Measurements from ENCODE around the gene TSHZ3.

DNA sequence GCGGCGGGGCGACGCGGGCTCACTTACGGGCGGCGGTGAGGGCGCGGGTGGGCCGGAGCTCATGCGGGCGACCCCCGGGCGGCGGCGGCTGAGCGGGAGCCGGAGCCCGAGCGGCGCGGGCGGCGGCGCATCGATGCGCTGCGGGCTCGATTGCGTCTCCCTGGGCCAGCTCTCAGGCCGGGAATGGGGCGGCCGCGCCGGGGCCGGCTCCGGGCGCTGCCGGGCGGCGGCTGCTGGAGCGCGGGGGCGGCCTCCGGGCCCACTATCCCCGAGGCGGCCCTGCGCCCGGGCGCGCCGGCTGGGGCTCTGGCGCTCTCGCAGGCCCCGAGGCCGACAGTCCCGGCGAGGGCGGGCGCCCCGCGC is 1.4 kb upstream of the TSHZ3 start:
- TF ChIP-seq POLR2A (IDR thresholded peaks at IDR 0.05), result peak in 1 of 2 donors; percentile 66
- TF ChIP-seq, protein P1, sequence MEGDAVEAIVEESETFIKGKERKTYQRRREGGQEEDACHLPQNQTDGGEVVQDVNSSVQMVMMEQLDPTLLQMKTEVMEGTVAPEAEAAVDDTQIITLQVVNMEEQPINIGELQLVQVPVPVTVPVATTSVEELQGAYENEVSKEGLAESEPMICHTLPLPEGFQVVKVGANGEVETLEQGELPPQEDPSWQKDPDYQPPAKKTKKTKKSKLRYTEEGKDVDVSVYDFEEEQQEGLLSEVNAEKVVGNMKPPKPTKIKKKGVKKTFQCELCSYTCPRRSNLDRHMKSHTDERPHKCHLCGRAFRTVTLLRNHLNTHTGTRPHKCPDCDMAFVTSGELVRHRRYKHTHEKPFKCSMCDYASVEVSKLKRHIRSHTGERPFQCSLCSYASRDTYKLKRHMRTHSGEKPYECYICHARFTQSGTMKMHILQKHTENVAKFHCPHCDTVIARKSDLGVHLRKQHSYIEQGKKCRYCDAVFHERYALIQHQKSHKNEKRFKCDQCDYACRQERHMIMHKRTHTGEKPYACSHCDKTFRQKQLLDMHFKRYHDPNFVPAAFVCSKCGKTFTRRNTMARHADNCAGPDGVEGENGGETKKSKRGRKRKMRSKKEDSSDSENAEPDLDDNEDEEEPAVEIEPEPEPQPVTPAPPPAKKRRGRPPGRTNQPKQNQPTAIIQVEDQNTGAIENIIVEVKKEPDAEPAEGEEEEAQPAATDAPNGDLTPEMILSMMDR (IDR thresholded peaks at IDR 0.05), result no peak
